NCI-H128 (cell line): ENCODE results near the gene CHST13.

Experiments
- DNase-seq: peaks from one replicate; lab custom pipeline; 2025; ENCODE audit not compliant: unreplicated experiment; lab: John Stamatoyannopoulos, UW

Gene CHST13, protein sequence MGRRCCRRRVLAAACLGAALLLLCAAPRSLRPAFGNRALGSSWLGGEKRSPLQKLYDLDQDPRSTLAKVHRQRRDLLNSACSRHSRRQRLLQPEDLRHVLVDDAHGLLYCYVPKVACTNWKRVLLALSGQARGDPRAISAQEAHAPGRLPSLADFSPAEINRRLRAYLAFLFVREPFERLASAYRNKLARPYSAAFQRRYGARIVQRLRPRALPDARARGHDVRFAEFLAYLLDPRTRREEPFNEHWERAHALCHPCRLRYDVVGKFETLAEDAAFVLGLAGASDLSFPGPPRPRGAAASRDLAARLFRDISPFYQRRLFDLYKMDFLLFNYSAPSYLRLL

DNA sequence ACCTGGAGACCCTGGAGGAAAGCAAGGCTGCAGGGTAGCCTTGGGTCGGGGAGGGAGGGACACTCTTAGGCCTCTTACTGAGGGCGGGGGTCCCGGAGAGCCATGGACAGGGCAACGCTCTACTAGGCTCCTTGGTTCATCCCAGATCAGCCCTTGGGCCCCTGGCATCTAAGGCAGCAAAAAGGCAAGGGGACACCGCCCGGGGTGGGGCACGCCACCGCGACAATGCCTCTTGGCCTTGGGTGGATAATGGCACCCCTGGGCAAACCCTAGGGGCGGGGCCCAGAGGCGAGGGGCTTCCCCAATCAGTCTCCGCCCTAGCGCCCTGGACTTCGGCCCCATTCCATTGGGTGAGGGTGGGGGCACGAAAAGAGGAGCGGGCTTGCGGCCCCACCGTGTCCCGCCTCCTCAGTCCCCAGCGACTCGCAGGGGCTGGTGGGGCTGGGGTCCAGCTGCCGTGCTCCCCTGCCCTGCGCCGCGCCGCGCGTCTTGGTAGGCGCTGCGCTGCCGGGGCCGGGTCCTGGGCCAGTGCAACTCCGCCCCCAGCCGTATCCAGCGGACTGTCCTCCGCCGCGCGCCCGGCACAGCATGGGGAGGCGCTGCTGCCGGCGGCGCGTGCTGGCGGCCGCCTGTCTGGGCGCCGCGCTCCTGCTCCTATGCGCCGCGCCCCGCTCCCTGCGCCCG is at the start of gene CHST13:
CHST13 (plus strand) TSS at position 411 of the 684 bp plus-strand sequence; CDS start at position 589, 178 bp downstream.
- no peak for DNase-seq

GRCh38 chr3:126474498-126475412 is 49.2 kb upstream of the CHST13 start:
- DNase-seq: peak; percentile 7

- DNase-seq: peak; percentile 85
Measured at GRCh38 chr3:126475413-126476114, 48.4 kb upstream of the CHST13 start, which contains the start of gene ZXDC. Gene ZXDC, minus strand, starts transcription at chr3:126475891. Its CDS starts 26 bp downstream, at chr3:126475865.

DNA sequence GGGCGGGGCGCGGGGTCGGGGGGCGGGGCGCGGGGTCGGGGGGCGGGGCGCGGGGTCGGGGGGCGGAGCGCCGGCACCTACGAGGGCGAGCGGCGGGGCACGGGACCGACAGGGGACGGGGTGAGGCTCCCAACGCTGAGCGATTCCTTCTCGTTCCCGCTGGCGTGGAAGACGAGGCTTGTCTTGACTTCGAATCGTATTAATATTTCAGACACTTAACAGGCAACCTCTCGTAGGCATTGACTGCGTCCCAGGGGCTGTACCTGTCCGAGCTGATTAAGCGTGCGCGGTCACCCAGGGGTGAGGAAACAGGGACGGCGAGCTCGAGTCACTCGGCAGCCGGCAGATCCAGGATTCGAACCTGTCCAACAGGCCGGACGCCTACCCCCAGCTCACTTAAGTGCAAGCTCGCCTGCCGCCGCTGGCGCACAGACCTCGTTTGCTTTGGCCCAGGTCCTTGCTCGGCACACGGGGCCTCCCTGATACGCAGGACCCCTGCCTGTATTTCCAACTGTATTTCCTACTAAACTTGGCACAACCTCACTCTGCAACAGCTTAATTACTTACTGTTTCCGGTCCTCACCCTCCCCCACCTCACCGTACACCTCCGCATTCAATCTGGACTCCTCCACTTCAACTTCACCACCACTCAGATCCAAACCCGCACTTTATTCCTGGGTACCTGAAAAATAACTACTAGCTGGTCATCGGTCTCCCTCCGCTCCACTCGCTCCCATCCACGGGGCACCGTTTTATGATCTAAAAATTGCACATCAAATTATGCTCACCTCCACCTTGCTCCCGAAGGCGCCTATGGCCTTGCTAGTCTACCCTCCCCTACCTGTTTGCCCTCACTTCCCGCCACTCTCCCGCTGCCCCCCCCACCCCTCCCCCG is 47.5 kb upstream of the CHST13 start:
- DNase-seq: no peak

DNA sequence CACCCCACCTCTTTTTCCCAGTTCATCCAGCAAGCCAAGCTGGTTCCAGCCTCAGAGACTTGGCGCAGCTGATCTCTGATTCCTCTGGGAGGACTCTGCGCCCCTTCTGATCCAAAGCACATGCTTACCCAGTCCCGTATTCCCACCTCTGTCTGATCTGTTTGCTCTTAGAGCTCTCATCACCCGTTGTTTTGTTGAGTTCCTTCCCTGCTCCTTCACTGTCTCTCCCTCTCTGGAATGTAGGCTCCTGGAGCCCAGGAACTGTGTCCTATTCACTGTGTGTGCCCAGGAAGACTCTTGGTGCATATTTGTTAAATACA is 46.9 kb upstream of the CHST13 start:
- DNase-seq: no peak

DNA sequence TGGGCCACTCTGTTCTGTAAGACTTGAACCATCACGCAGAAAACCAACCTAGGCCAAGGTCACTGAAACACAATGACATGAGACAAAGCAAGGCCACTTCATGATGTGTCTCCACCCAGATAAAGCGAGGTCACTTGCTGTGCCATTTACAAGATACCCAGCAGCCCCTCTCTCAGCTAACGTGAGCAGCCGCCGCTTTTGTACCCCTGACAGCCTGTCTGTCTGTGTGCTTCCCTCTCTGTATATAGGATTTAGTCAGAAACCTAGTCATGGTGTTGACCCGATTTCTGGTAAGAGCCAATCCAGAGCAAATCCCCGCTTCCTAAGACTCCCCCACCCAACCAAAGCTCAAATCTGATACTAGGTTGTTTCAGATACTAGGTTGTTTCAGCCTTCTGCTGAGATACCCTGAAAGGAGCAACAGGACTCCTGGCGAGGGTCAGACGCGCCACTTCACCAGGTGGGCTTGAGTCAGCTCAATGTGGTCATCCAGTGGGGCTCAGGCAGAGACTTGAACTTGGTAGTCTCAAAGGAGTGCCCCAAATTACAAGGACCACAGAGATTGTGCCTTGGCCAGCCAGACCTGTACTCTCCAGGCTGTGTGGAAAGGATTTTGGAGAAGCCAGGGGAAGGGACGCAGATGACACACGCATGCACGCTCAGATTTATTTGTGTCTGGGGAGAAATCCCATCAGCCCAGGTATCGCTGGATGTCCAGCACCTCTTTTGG is 45.2 kb upstream of the CHST13 start:
- no peak for DNase-seq

- DNase-seq: no peak
Measured at GRCh38 chr3:126479642-126480041, 44.3 kb upstream of the CHST13 start.

DNA sequence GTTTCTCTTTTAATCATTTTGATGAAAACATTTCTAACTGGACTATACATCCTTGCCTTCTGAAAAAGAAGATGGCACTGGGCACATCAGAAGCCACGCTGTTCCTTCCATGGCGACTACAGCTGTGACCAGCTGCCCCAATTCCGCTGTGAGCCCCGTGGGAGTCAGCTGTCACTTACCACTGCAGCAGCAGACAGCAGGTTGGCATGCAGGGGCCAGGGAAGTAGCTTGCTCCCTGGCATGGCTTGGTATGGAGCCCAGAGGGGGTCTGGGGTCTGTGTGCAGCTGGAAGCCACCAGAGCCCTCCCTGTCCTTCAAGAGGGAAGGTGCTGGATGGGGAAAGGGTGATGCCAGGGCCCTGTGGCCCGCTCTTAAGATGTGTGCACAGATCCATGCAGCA is 43.7 kb upstream of the CHST13 start:
- no peak for DNase-seq

GRCh38 chr3:126480861-126481260 is 43.1 kb upstream of the CHST13 start:
- DNase-seq: no peak

GRCh38 chr3:126481808-126482502 is 42.0 kb upstream of the CHST13 start:
- DNase-seq: no peak

DNA sequence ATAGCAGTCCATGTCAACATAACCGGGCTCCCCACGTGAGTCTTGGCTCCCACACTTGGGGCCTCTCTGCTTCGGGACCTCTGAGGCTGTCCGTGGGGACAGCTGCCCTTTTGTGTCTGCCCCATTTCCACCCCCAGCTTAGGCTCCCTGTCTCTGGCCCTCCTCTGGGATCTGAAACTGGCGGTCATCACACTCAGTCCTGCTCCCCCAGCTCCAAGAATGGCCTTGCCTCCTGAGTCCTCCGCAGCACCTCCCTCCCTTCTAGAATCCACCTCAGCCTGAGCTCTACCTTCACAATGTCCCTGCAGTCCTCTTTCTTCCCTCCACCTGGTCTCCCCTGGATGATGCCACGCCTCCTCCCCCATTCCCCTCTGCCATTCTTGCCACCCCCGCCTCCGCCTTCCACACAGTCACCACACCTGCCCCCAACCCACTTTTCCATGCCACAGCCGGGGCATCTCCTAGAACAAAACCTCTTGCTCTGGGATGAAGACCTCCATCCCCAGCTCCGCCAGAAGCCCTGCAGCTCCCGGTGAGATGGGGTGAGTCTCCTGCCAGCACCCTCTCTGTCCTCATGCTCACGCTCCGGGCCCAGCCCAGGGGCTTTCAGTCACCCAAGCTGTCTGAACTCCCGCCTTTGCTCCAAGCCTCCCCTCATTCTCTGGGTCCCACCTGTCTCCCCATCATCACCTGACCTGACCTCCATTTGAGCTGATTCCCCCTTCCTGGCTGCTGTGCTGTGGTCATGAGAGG is 41.3 kb upstream of the CHST13 start:
- DNase-seq: no peak

GRCh38 chr3:126483321-126483761 is 40.6 kb upstream of the CHST13 start:
- DNase-seq: no peak

DNA sequence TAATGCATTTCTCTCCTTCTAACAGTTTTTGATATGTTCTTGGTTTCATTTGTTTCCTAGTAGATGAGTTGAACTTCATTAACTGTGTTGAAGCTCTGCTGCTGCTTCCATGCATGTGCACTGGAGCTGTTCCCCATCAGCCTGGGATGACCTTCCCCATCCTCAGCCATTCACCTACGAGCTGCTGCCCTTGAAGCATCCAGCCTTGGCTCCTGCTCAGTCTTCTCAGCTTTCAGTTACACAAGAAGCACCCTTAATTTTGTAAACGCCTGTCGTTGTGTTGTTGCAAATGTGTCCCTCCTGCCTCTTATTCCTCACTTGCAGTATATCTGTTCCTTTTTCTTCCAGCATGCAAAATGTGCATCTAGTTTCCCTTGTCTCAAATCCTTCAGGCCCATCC is 39.8 kb upstream of the CHST13 start:
- no peak for DNase-seq

GRCh38 chr3:126484662-126485061 is 39.3 kb upstream of the CHST13 start:
- no peak for DNase-seq

DNA sequence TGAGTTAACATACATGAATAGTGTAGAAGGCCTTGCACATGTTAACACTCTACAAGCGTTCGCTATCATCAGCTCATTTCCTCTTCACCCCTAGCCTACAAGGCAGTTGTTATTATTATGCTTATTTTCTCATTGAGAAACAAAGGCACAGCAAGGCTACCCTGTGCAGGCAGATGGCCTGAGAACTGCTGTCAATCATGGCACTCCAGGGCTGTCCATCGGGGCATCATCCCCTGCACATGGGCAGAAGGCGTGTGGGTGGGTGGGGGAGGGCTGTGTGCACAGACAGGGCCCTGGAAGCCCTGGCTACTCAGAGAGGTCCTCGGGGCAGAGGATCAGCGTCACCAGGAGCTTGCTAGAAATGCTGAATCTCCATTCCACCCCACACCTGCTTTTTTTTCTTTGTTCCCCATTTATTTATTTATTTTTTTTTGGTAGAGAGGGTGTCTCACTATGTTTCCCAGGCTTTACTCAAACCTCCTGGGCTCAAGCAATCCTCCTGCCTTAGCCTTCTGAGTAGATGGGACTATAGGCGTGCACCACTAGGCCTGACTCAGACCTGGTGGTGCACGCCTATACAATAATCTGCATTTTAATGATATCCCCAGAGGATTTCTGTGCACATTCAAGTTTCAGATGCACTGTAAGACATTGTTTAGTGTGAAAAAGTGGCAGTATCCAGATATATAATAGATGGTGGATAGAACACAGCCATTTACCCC is 38.6 kb upstream of the CHST13 start:
- no peak for DNase-seq

- no peak for DNase-seq
Measured at GRCh38 chr3:126485956-126486355, 38.0 kb upstream of the CHST13 start.

GRCh38 chr3:126486360-126486847 is 37.6 kb upstream of the CHST13 start:
- DNase-seq: no peak
